HepG2 (cell line): ENCODE results near the gene SPC24. TPM values are rescaled to one million over a fixed set of nuclear protein-coding genes. Genes with fewer than 3 reads are reported as not detected.

ENCODE experiments used
- CBX1 ChIP-seq: IDR thresholded peaks from one replicate; pipeline ENCODE4 v1.6.1; 2016; ENCODE audit warnings: antibody characterized with exemption, low read depth
- CENPT ChIP-seq: sonication (generic); formaldehyde crosslinking; IDR thresholded peaks from 2 replicates; pipeline ENCODE4 v1.8.0; 2022; ENCODE audit warnings: low read depth, mild to moderate bottlenecking, moderate library complexity, missing genetic modification reagents
- FOSL1 ChIP-seq: sonication (generic); formaldehyde crosslinking; IDR thresholded peaks from 2 replicates; pipeline ENCODE4 v1.9.0; 2021; ENCODE audit warnings: missing genetic modification reagents, borderline replicate concordance
- HMGXB4 ChIP-seq, 2 experiments: sonication (generic) in 1 of 2; formaldehyde crosslinking in 1 of 2; IDR thresholded peaks; 2 replicates each; pipeline versions ENCODE4 v1.4.0 to v1.6.1; 2018 to 2020; ENCODE audit warnings: missing genetic modification reagents in 2 of 2, borderline replicate concordance in 1 of 2, low read depth in 1 of 2, mild to moderate bottlenecking in 1 of 2, missing biosample characterization in 1 of 2
- KDM5B ChIP-seq: sonication (generic); formaldehyde crosslinking; IDR thresholded peaks from 2 replicates; pipeline ENCODE4 v1.4.0; 2020; ENCODE audit warnings: missing genetic modification reagents, mild to moderate bottlenecking, borderline replicate concordance
- LCORL ChIP-seq, 2 experiments: fragments of 450-650 bp in 1 of 2; sonication (generic) in 1 of 2; formaldehyde crosslinking in 1 of 2; IDR thresholded peaks; 2 replicates each; pipeline versions ENCODE4 v1.5.0 to v1.6.1; 2017 to 2020; ENCODE audit warnings: antibody characterized with exemption in 1 of 2, missing genetic modification reagents in 1 of 2
- ONECUT2 ChIP-seq: sonication (generic); formaldehyde crosslinking; IDR thresholded peaks from 2 replicates; pipeline ENCODE4 v1.4.0; 2020; ENCODE audit warnings: missing genetic modification reagents
- POLR2G ChIP-seq: fragments of 200-400 bp; formaldehyde crosslinking; IDR thresholded peaks from 2 replicates; pipeline ENCODE4 v1.6.1; 2018; ENCODE audit warnings: mild to moderate bottlenecking, low read depth, low read length, moderate library complexity
- RXRB ChIP-seq: IDR thresholded peaks from 2 replicates; pipeline ENCODE4 v1.6.1; 2016; ENCODE audit warnings: borderline replicate concordance, missing genetic modification reagents, missing compliant biosample characterization
- YY1 ChIP-seq: IDR thresholded peaks from 2 replicates; pipeline ENCODE4 v1.6.1; 2011; ENCODE audit warnings: low read length, low read depth, moderate library complexity, mild to moderate bottlenecking; ENCODE audit not compliant: insufficient read depth, insufficient replicate concordance
- ZFAT ChIP-seq: sonication (generic); formaldehyde crosslinking; conservative IDR thresholded peaks from 2 replicates; pipeline ENCODE4 v1.8.1; 2023; ENCODE audit warnings: missing genetic modification reagents, inconsistent platforms
- ZNF558 ChIP-seq: sonication (generic); formaldehyde crosslinking; IDR thresholded peaks from 2 replicates; pipeline ENCODE4 v1.9.0; 2022; ENCODE audit warnings: mild to moderate bottlenecking, missing genetic modification reagents, borderline replicate concordance
- ZNF574 ChIP-seq: sonication (generic); formaldehyde crosslinking; IDR thresholded peaks from 2 replicates; pipeline ENCODE4 v1.4.0; 2020; ENCODE audit warnings: missing genetic modification reagents
- ZNF746 ChIP-seq: sonication (generic); formaldehyde crosslinking; IDR thresholded peaks from 2 replicates; pipeline ENCODE4 v1.8.0; 2022; ENCODE audit warnings: mild to moderate bottlenecking, missing genetic modification reagents
- ZNF777 ChIP-seq: sonication (generic); formaldehyde crosslinking; IDR thresholded peaks from 2 replicates; pipeline ENCODE4 v1.4.0; 2020; ENCODE audit warnings: missing genetic modification reagents
- polyA plus RNA-seq, 8 experiments: library from polyadenylated mRNA; depleted of rRNA in 3 of 8; stranded (reverse) in 7 of 8; unstranded in 1 of 8; fragments of >200 nt; fragmentation: Illumina TruSeq in 4 of 8; extraction: Trizol in 4 of 8; gene quantifications; 2 replicates each; pipeline versions ENCODE4 v1.2.1 to v1.2.3, GENCODE V29; 2011 to 2016; ENCODE audit warnings: low read depth in 4 of 8, missing spikeins in 1 of 8, mixed read lengths in 1 of 8; ENCODE audit not compliant: insufficient read depth in 1 of 8
- total RNA-seq, 5 experiments: library from RNA; depleted of rRNA; stranded (reverse); fragments of >200 nt; fragmentation: Illumina TruSeq; extraction: Trizol; gene quantifications; 2 replicates each; pipeline ENCODE4 v1.2.3, GENCODE V29; 2016; ENCODE audit warnings: low read depth in 1 of 5
- TF ChIP-seq, protein P1 (sequence below): sonication (generic); formaldehyde crosslinking; IDR thresholded peaks from 2 replicates; pipeline ENCODE4 v1.8.0; 2022; ENCODE audit warnings: mild to moderate bottlenecking, missing genetic modification reagents, borderline replicate concordance
- TF ChIP-seq, protein P2 (sequence below): sonication (generic); formaldehyde crosslinking; IDR thresholded peaks from 2 replicates; pipeline ENCODE4 v1.5.0; 2020; ENCODE audit warnings: mild to moderate bottlenecking, missing genetic modification reagents, borderline replicate concordance
- TF ChIP-seq, protein P3 (sequence below): sonication (generic); formaldehyde crosslinking; IDR thresholded peaks from 2 replicates; pipeline ENCODE4 v1.4.0; 2020; ENCODE audit warnings: mild to moderate bottlenecking, missing genetic modification reagents

Gene SPC24
- total and polyA plus RNA-seq, 2 of the 13 experiments (the other 11 are each of a cell fraction or from before 2014, with no cell fraction given) = 10.0 to 46.2 TPM

GRCh38 chr19:11137542-11138384, 17.8 kb downstream of the SPC24 start (continued):
- TF ChIP-seq ZFAT (CRISPR knock-in tag) (no peak), YY1 (peak; percentile 35), ZNF746 (no peak), ZNF558 (CRISPR knock-in tag) (no peak), POLR2G (no peak), FOSL1 (no peak), CBX1 (no peak), RXRB (CRISPR knock-in tag) (peak; percentile 49; the same call in 1 of the 2 replicates), HMGXB4 (CRISPR knock-in tag; IDR thresholded peaks at IDR 0.05; ENCODE audit: borderline replicate concordance in 1 of 2, low read depth in 1 of 2) (0 out of 4 replicates have a peak, but pooled peaks of 1 of the 2 experiments have one; percentile 45), ZNF777 (no peak), LCORL (IDR thresholded peaks at IDR 0.05) (no peak), LCORL (CRISPR knock-in tag; IDR thresholded peaks at IDR 0.05) (peak; percentile 89), ZNF574 (CRISPR knock-in tag) (0 out of 2 replicates have a peak, but pooled peaks have one; percentile 6), CENPT (CRISPR knock-in tag) (no peak), ONECUT2 (CRISPR knock-in tag) (peak; percentile 64; the same call in 1 of the 2 replicates), KDM5B (peak; percentile 30; the same call in 1 of the 2 replicates)
- TF ChIP-seq, protein P1, sequence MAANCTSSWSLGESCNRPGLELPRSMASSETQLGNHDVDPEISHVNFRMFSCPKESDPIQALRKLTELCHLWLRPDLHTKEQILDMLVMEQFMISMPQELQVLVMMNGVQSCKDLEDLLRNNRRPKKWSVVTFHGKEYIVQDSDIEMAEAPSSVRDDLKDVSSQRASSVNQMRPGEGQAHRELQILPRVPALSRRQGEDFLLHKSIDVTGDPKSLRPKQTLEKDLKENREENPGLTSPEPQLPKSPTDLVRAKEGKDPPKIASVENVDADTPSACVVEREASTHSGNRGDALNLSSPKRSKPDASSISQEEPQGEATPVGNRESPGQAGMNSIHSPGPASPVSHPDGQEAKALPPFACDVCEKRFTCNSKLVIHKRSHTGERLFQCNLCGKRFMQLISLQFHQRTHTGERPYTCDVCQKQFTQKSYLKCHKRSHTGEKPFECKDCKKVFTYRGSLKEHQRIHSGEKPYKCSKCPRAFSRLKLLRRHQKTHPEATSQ = no peak
- TF ChIP-seq, protein P2, sequence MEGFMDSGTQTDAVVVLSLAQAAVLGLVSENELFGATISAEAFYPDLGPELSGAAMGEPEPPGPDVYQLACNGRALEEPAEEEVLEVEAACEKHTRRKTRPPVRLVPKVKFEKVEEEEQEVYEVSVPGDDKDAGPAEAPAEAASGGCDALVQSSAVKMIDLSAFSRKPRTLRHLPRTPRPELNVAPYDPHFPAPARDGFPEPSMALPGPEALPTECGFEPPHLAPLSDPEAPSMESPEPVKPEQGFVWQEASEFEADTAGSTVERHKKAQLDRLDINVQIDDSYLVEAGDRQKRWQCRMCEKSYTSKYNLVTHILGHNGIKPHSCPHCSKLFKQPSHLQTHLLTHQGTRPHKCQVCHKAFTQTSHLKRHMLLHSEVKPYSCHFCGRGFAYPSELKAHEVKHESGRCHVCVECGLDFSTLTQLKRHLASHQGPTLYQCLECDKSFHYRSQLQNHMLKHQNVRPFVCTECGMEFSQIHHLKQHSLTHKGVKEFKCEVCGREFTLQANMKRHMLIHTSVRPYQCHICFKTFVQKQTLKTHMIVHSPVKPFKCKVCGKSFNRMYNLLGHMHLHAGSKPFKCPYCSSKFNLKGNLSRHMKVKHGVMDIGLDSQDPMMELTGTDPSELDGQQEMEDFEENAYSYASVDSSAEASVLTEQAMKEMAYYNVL (CRISPR knock-in tag) = no peak; the same call in 1 of the 2 replicates
- TF ChIP-seq, protein P3, sequence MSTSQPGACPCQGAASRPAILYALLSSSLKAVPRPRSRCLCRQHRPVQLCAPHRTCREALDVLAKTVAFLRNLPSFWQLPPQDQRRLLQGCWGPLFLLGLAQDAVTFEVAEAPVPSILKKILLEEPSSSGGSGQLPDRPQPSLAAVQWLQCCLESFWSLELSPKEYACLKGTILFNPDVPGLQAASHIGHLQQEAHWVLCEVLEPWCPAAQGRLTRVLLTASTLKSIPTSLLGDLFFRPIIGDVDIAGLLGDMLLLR = no peak
